A549 (cell line): ENCODE results near the gene ETV7.

Experiments used
- CBX8 ChIP-seq: fragments of 200-600 bp; sonication (generic); IDR thresholded peaks from 2 replicates; pipeline ENCODE4 v1.6.1; 2016
- CEBPB ChIP-seq, 2 experiments: fragments of >200 bp in 1 of 2; sonication (Bioruptor Twin) in 1 of 2; formaldehyde crosslinking in 1 of 2; IDR thresholded peaks; 2 replicates each; pipeline ENCODE4 v1.6.1; 2012 to 2016
- CTCF ChIP-seq: fragments of >200 bp; sonication (Bioruptor Twin); formaldehyde crosslinking; IDR thresholded peaks from 3 replicates; pipeline ENCODE4 v1.5.1; 2016
- EP300 ChIP-seq, 2 experiments: fragments of >200 bp; sonication (Bioruptor Twin); formaldehyde crosslinking; IDR thresholded peaks; 2 replicates in 1 of 2; 3 replicates in 1 of 2; pipeline ENCODE4 v1.6.1; 2016 to 2017
- ESRRA ChIP-seq: fragments of 150-350 bp; IDR thresholded peaks from 2 replicates; pipeline ENCODE4 v1.6.1; 2014; ENCODE audit warnings: mild to moderate bottlenecking, low read length, borderline replicate concordance
- HMGXB4 ChIP-seq: fragments of 250-450 bp; sonication (Bioruptor Pico); IDR thresholded peaks from 2 replicates; pipeline ENCODE4 v1.5.0; 2021; ENCODE audit warnings: mild to moderate bottlenecking, moderate library complexity, borderline replicate concordance
- MYC ChIP-seq: IDR thresholded peaks from 2 replicates; pipeline ENCODE4 v1.6.1; 2012; ENCODE audit warnings: mild to moderate bottlenecking, inconsistent platforms, low read length, improper control_type of control experiment, borderline replicate concordance
- RCOR1 ChIP-seq: fragments of 150-350 bp; IDR thresholded peaks from 2 replicates; pipeline ENCODE4 v1.6.1; 2014; ENCODE audit warnings: antibody characterized with exemption, low read length, low read depth
- REST ChIP-seq: fragments of 200-600 bp; sonication (generic); IDR thresholded peaks from 2 replicates; pipeline ENCODE4 v1.6.1; 2016; ENCODE audit warnings: antibody characterized with exemption, mild to moderate bottlenecking, moderate library complexity
- SMC3 ChIP-seq: fragments of >200 bp; sonication (Bioruptor Twin); formaldehyde crosslinking; IDR thresholded peaks from 3 replicates; pipeline ENCODE4 v1.6.1; 2018; ENCODE audit warnings: inconsistent platforms
- TF ChIP-seq, protein P1 (sequence below): fragments of >200 bp; sonication (Bioruptor Twin); formaldehyde crosslinking; IDR thresholded peaks from 3 replicates; pipeline ENCODE4 v1.6.1; 2016
- TF ChIP-seq, protein P2 (sequence below): fragments of 150-350 bp; IDR thresholded peaks from 2 replicates; pipeline ENCODE4 v1.6.1; 2014; ENCODE audit warnings: low read depth, mild to moderate bottlenecking, low read length

DNA sequence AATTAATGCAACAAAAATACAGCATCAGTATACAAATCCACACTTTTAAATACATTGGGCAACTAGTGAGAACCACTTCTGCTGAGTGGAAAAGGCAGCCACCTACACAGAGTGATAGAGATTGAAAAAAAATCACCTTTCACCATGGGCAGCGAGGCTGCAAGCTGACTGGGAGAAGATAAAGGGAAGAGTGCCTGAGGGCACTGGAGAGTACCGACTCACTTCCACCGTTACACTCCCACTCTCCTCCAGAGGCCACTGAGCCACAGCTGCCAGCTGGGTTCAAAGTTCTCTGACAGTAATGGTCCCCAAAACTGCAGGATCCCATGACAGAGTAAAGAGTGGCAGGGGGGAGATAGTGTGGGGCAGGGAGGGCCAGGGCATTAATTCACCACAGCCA is 31.1 kb upstream of the ETV7 start:
- TF ChIP-seq CEBPB (IDR thresholded peaks at IDR 0.05) (no peak), RCOR1 (no peak), REST (no peak), EP300 (IDR thresholded peaks at IDR 0.05) (no peak), MYC (no peak), CTCF (no peak), HMGXB4 (CRISPR knock-in tag) (no peak), SMC3 (no peak), CBX8 (no peak), ESRRA (no peak)
- TF ChIP-seq, protein P1, sequence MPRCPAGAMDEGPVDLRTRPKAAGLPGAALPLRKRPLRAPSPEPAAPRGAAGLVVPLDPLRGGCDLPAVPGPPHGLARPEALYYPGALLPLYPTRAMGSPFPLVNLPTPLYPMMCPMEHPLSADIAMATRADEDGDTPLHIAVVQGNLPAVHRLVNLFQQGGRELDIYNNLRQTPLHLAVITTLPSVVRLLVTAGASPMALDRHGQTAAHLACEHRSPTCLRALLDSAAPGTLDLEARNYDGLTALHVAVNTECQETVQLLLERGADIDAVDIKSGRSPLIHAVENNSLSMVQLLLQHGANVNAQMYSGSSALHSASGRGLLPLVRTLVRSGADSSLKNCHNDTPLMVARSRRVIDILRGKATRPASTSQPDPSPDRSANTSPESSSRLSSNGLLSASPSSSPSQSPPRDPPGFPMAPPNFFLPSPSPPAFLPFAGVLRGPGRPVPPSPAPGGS, result no peak
- TF ChIP-seq, protein P2, sequence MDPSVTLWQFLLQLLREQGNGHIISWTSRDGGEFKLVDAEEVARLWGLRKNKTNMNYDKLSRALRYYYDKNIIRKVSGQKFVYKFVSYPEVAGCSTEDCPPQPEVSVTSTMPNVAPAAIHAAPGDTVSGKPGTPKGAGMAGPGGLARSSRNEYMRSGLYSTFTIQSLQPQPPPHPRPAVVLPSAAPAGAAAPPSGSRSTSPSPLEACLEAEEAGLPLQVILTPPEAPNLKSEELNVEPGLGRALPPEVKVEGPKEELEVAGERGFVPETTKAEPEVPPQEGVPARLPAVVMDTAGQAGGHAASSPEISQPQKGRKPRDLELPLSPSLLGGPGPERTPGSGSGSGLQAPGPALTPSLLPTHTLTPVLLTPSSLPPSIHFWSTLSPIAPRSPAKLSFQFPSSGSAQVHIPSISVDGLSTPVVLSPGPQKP, result no peak
